K562 (cell line): Measurements from ENCODE around the gene DENND1A. TPM values are rescaled to one million over a fixed set of nuclear protein-coding genes. Genes with fewer than 3 reads are reported as not detected.

Experiments
- CAMTA2 ChIP-seq: fragments of 250-450 bp; sonication (Bioruptor Pico); conservative IDR thresholded peaks from 2 replicates; pipeline ENCODE4 v1.5.1; 2022
- CCAR2 ChIP-seq: fragments of 200-400 bp; formaldehyde crosslinking; IDR thresholded peaks from 2 replicates; pipeline ENCODE4 v1.6.1; 2017; ENCODE audit warnings: mild to moderate bottlenecking, low read depth, low read length
- CHAMP1 ChIP-seq: fragments of 450-650 bp; IDR thresholded peaks from 2 replicates; pipeline ENCODE4 v1.6.1; 2016; ENCODE audit warnings: mild to moderate bottlenecking
- ELF4 ChIP-seq: fragments of 450-650 bp; formaldehyde crosslinking; IDR thresholded peaks from 2 replicates; pipeline ENCODE4 v1.4.0; 2022; ENCODE audit warnings: missing genetic modification characterization
- ETV6 ChIP-seq, 3 experiments: fragments of 150-350 bp in 1 of 3; sonication (generic) in 1 of 3; formaldehyde crosslinking in 1 of 3; IDR thresholded peaks; 2 replicates each; pipeline versions ENCODE4 v1.6.1 to v1.8.0; 2014 to 2022; ENCODE audit warnings: borderline replicate concordance in 2 of 3, low read depth in 2 of 3, antibody characterized with exemption in 1 of 3, low read length in 1 of 3, mild to moderate bottlenecking in 1 of 3, missing genetic modification reagents in 1 of 3
- HMBOX1 ChIP-seq: sonication (generic); IDR thresholded peaks from 2 replicates; pipeline ENCODE4 v1.6.1; 2016
- SIN3B ChIP-seq: fragments of 450-650 bp; IDR thresholded peaks from 2 replicates; pipeline ENCODE4 v1.6.1; 2017; ENCODE audit warnings: low read depth, mild to moderate bottlenecking, moderate library complexity
- SMAD3 ChIP-seq: fragments of 450-650 bp; formaldehyde crosslinking; conservative IDR thresholded peaks from 2 replicates; pipeline ENCODE4 v1.4.0; 2020; ENCODE audit warnings: mild to moderate bottlenecking
- SMARCE1 ChIP-seq: fragments of 450-650 bp; IDR thresholded peaks from 2 replicates; pipeline ENCODE4 v1.7.1; 2016; ENCODE audit warnings: mild to moderate bottlenecking
- STAG1 ChIP-seq: sonication (generic); formaldehyde crosslinking; IDR thresholded peaks from 2 replicates; pipeline ENCODE4 v1.5.0; 2020; ENCODE audit warnings: missing genetic modification reagents, borderline replicate concordance
- TAL1 ChIP-seq: fragments of 450-650 bp; IDR thresholded peaks from 2 replicates; pipeline ENCODE4 v1.6.1; 2016; ENCODE audit warnings: mild to moderate bottlenecking
- TCF3 ChIP-seq: sonication (generic); formaldehyde crosslinking; IDR thresholded peaks from 2 replicates; pipeline ENCODE4 v1.4.0; 2020; ENCODE audit warnings: mild to moderate bottlenecking, missing genetic modification reagents
- TEAD4 ChIP-seq, 2 experiments: sonication (generic) in 1 of 2; formaldehyde crosslinking in 1 of 2; IDR thresholded peaks; 2 replicates each; pipeline versions ENCODE4 v1.6.1 to v1.8.0; 2012 to 2022; ENCODE audit warnings: borderline replicate concordance in 1 of 2, inconsistent platforms in 1 of 2, low read length in 1 of 2, mild to moderate bottlenecking in 1 of 2, missing genetic modification reagents in 1 of 2
- ZNF507 ChIP-seq: conservative IDR thresholded peaks from 2 replicates; pipeline ENCODE4 v1.6.1; 2017; ENCODE audit warnings: missing genetic modification characterization, missing compliant biosample characterization
- ZNF583 ChIP-seq: fragments of 250-450 bp; sonication (Bioruptor Pico); IDR thresholded peaks from 2 replicates; pipeline ENCODE4 v1.4.0; 2020
- polyA plus RNA-seq, 8 experiments: library from polyadenylated mRNA; depleted of rRNA in 4 of 8; stranded (reverse) in 5 of 8; unstranded in 3 of 8; fragments of >200 nt; fragmentation: Nextera tagmentation in 2 of 8; fragmentation: Illumina TruSeq in 1 of 8; extraction: Ambion mirVana in 2 of 8; extraction: Trizol in 1 of 8; gene quantifications; 2 replicates each; pipeline versions ENCODE4 v1.2.1 to v1.2.3, GENCODE V29; 2011 to 2014; ENCODE audit warnings: inconsistent platforms in 1 of 8, missing spikeins in 1 of 8
- total RNA-seq, 7 experiments: library from RNA; depleted of rRNA in 6 of 7; stranded (reverse); fragments of >200 nt in 6 of 7; fragmentation: Illumina TruSeq in 2 of 7; extraction: Trizol in 2 of 7; gene quantifications; 2 replicates each; pipeline versions ENCODE4 v1.2.1 to v1.2.3, GENCODE V29; 2011 to 2021; ENCODE audit warnings: low replicate concordance in 1 of 7
- TF ChIP-seq, protein P1 (sequence below): sonication (generic); formaldehyde crosslinking; IDR thresholded peaks from 2 replicates; pipeline ENCODE4 v1.8.1; 2023; ENCODE audit warnings: mild to moderate bottlenecking, missing genetic modification reagents

DENND1A gene
- total and polyA plus RNA-seq, 9 of the 15 experiments (the other 6 are each of a cell fraction or from before 2014, with no cell fraction given) = 7.6 to 29.5 (median 15.7) TPM

DNA sequence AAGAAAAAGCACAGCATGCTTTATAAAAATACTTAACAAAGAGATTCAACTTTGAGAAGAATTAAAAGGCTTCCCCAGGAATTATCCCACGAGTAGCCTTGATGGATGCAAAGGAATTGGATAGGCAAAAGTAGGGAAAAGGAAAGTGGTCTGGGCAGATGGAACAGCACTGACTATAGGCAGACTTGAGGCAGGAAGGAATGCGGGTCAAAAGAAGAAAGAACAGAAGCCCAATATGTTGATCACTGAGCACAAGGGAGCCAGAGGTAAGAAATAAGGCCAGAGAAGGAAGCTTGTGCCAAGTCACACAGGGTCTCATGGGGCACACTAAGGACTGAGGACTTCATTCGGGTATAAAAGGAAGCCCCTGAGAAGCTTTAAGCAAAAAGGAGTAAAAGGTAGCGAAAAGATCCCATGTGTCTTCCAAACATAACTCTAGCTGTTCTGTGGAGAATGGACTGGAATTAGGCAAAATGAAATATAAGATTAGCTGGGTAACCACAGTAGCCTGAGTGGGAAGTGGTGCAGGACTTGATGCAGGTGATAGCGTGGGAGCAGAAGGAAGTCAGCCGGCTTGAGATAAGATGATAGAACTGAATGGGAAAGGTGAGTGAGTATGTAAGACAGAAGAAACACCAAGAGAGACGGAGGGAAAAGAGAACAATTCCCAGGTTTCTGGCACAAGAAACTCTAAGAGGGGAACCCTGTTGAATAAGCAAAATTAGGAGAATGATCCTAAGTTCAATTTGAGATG, 106.6 kb downstream of the DENND1A start (continued):
- peak; percentile 69; the same call in 1 of the 2 replicates for TF ChIP-seq SMARCE1
- peak; percentile 36; the same call in 1 of the 2 replicates for TF ChIP-seq TAL1
- no peak for TF ChIP-seq ZNF507 (tag)
- TF ChIP-seq ZNF583 = no peak
- no peak for TF ChIP-seq SMAD3 (CRISPR knock-in tag)
- TF ChIP-seq TCF3 = peak; percentile 59
- TF ChIP-seq CCAR2 = no peak
- TF ChIP-seq TEAD4 (IDR thresholded peaks at IDR 0.05; ENCODE audit: low read length) = peak; percentile 57; the same call in 1 of the 2 replicates
- TF ChIP-seq TEAD4 (CRISPR knock-in tag; IDR thresholded peaks at IDR 0.05; ENCODE audit: borderline replicate concordance) = no peak
- peak in 1 of 2 experiments; percentile 78; a peak in 2 of 4 replicates for TF ChIP-seq ETV6 (IDR thresholded peaks at IDR 0.05; ENCODE audit: borderline replicate concordance in 1 of 2, low read depth in 2 of 2, low read length in 1 of 2)
- no peak for TF ChIP-seq ETV6 (CRISPR knock-in tag; IDR thresholded peaks at IDR 0.05; ENCODE audit: borderline replicate concordance)
- no peak for TF ChIP-seq ELF4
- peak; percentile 47; the same call in 1 of the 2 replicates for TF ChIP-seq HMBOX1
- no peak for TF ChIP-seq SIN3B
- TF ChIP-seq, protein P1, sequence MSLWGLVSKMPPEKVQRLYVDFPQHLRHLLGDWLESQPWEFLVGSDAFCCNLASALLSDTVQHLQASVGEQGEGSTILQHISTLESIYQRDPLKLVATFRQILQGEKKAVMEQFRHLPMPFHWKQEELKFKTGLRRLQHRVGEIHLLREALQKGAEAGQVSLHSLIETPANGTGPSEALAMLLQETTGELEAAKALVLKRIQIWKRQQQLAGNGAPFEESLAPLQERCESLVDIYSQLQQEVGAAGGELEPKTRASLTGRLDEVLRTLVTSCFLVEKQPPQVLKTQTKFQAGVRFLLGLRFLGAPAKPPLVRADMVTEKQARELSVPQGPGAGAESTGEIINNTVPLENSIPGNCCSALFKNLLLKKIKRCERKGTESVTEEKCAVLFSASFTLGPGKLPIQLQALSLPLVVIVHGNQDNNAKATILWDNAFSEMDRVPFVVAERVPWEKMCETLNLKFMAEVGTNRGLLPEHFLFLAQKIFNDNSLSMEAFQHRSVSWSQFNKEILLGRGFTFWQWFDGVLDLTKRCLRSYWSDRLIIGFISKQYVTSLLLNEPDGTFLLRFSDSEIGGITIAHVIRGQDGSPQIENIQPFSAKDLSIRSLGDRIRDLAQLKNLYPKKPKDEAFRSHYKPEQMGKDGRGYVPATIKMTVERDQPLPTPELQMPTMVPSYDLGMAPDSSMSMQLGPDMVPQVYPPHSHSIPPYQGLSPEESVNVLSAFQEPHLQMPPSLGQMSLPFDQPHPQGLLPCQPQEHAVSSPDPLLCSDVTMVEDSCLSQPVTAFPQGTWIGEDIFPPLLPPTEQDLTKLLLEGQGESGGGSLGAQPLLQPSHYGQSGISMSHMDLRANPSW = no peak
- no peak for TF ChIP-seq CAMTA2 (CRISPR knock-in tag)
- TF ChIP-seq STAG1 (CRISPR knock-in tag) = no peak
- no peak for TF ChIP-seq CHAMP1
- TF ChIP-seq, all 486 proteins: peak for 19
